ENCODE measurements around the gene CYP2S1.

Gene CYP2S1

GRCh38 chr19:41230067-41230857, 37.2 kb downstream of the CYP2S1 start:
- H3K27me3 ChIP-seq, result no peaks in the 10 kb centered on the region
- H3K36me3 ChIP-seq, result peaks cover 36 to 46% (median 40%) of the 10 kb centered on the region in 3 donors
- peak overlapping the region; percentile 8 to 33 for H3K27ac ChIP-seq
- DNase-seq, result no peak
- no peak overlapping the region for H3K4me3 ChIP-seq
- H3K4me1 ChIP-seq, result peaks cover 0 to 32% (median 19%) of the 10 kb centered on the region in 4 donors
- intact Hi-C loops (cut with DNase I; ENCODE audit: low total_unique reads), result no loop called here
- H3K9me3 ChIP-seq, result no peaks in the 10 kb centered on the region
- no peak for TF ChIP-seq CTCF (IDR thresholded peaks at IDR 0.05)

- Histone ChIP-seq H3K9me3 (no peaks in the 10 kb centered on the region), H3K27me3 (no peaks in the 10 kb centered on the region), H3K36me3 (peaks cover 57 to 70% (median 63%) of the 10 kb centered on the region in 3 donors), H3K4me3 (no peak overlapping the region), H3K4me1 (peaks cover 0 to 10% (median 3%) of the 10 kb centered on the region in 4 donors), H3K27ac (no peak overlapping the region)
- DNase-seq, result no peak
- TF ChIP-seq CTCF (IDR thresholded peaks at IDR 0.05), result no peak
- intact Hi-C loops (cut with DNase I; ENCODE audit: low total_unique reads), result no loop called here
These were observed 39.7 kb downstream of the CYP2S1 start for GRCh38 chr19:41232686-41233085.

- Histone ChIP-seq H3K27ac (no peak overlapping the region), H3K27me3 (no peaks in the 10 kb centered on the region), H3K4me1 (peaks cover 0 to 7% (median 3%) of the 10 kb centered on the region in 4 donors), H3K9me3 (no peaks in the 10 kb centered on the region), H3K4me3 (no peak overlapping the region), H3K36me3 (peaks cover 68 to 81% (median 74%) of the 10 kb centered on the region in 3 donors)
- peak; percentile 66 to 76 for DNase-seq
- intact Hi-C loops (cut with DNase I; ENCODE audit: low total_unique reads), result no loop called here
- TF ChIP-seq CTCF (IDR thresholded peaks at IDR 0.05), result no peak
These were observed 40.8 kb downstream of the CYP2S1 start for GRCh38 chr19:41233748-41234240.

GRCh38 chr19:41234512-41235168, 41.6 kb downstream of the CYP2S1 start:
- Histone ChIP-seq H3K4me1 (peaks cover 0 to 1% (median under 1%) of the 10 kb centered on the region in 4 donors), H3K9me3 (no peaks in the 10 kb centered on the region), H3K27ac (no peak overlapping the region), H3K36me3 (peaks cover 77 to 89% (median 83%) of the 10 kb centered on the region in 3 donors), H3K27me3 (no peaks in the 10 kb centered on the region), H3K4me3 (no peak overlapping the region)
- intact Hi-C loops (cut with DNase I; ENCODE audit: low total_unique reads), result no loop called here
- DNase-seq, result no peak
- no peak for TF ChIP-seq CTCF (IDR thresholded peaks at IDR 0.05)

GRCh38 chr19:41235480-41235879, 42.5 kb downstream of the CYP2S1 start:
- Histone ChIP-seq H3K27ac (no peak overlapping the region), H3K36me3 (peaks cover 85 to 98% (median 91%) of the 10 kb centered on the region in 3 donors)
- intact Hi-C loops (cut with DNase I; ENCODE audit: low total_unique reads), result no loop called here

More at GRCh38 chr19:41235480-41235879, 42.5 kb downstream of the CYP2S1 start:
- TF ChIP-seq CTCF (IDR thresholded peaks at IDR 0.05), result no peak
- Histone ChIP-seq H3K4me3 (no peak overlapping the region), H3K9me3 (no peaks in the 10 kb centered on the region), H3K27me3 (no peaks in the 10 kb centered on the region), H3K4me1 (no peaks in the 10 kb centered on the region)
- no peak for DNase-seq

Data from tibial artery (tissue), 4 donors.